ENCODE measurements around the gene PNPLA7. TPM values are rescaled to one million over a fixed set of nuclear protein-coding genes. Genes with fewer than 3 reads are reported as not detected.

Gene PNPLA7
- total and polyA plus RNA-seq, 8 donors = 3.5 to 51.3 (median 16.6) TPM

- no peak for TF ChIP-seq POLR2A (IDR thresholded peaks at IDR 0.05)
- TF ChIP-seq EP300 (IDR thresholded peaks at IDR 0.05) = no peak
- TF ChIP-seq CTCF (IDR thresholded peaks at IDR 0.05) = no peak
- 88 to 92% (median 90%) methylated on average over 21 to 23 of the region's 23 CpGs for WGBS, 5 donors
- Histone ChIP-seq H3K9me3 (no peaks in the 10 kb centered on the region), H3K4me3 (no peak overlapping the region), H3K27ac (no peak overlapping the region), H3K36me3 (peaks cover 0 to 27% (median 14%) of the 10 kb centered on the region in 4 donors), H3K27me3 (peaks cover 0 to 4% (median 0%) of the 10 kb centered on the region in 3 donors), H3K4me1 (peaks cover 0 to 15% (median 5%) of the 10 kb centered on the region in 4 donors)
- intact Hi-C loops (cut with DNase I; ENCODE audit: low total_unique reads) = no loop called here
- DNase-seq = no peak
Measured at GRCh38 chr9:137465720-137466388, 84.3 kb downstream of the PNPLA7 start.

- H3K4me1 ChIP-seq = peaks cover 2 to 20% (median 8%) of the 10 kb centered on the region in 4 donors
- H3K27ac ChIP-seq = no peak overlapping the region
- no peak for DNase-seq
- no peaks in the 10 kb centered on the region for H3K9me3 ChIP-seq
- TF ChIP-seq POLR2A (IDR thresholded peaks at IDR 0.05) = no peak
- no peak for TF ChIP-seq EP300 (IDR thresholded peaks at IDR 0.05)
- TF ChIP-seq POLR2AphosphoS5 (IDR thresholded peaks at IDR 0.05) = no peak
- no peak for TF ChIP-seq CTCF (IDR thresholded peaks at IDR 0.05)
- WGBS, 5 donors = 90 to 95% (median 93%) methylated on average over 17 to 23 of the region's 23 CpGs
- intact Hi-C loops (cut with DNase I; ENCODE audit: low total_unique reads) = no loop called here
- peaks cover 0 to 29% (median 15%) of the 10 kb centered on the region in 4 donors for H3K36me3 ChIP-seq
- H3K4me3 ChIP-seq = no peak overlapping the region
- H3K27me3 ChIP-seq = peaks cover 0 to 4% (median 0%) of the 10 kb centered on the region in 3 donors
Measured at GRCh38 chr9:137465000-137465719, 85.0 kb downstream of the PNPLA7 start.

- H3K27ac ChIP-seq = no peak overlapping the region
- peaks cover 9 to 27% (median 16%) of the 10 kb centered on the region in 4 donors for H3K4me1 ChIP-seq
- intact Hi-C loops (cut with DNase I; ENCODE audit: low total_unique reads) = no loop called here
- no peak overlapping the region for H3K4me3 ChIP-seq
- no peak for TF ChIP-seq POLR2AphosphoS5 (IDR thresholded peaks at IDR 0.05)
- no peak for TF ChIP-seq CTCF (IDR thresholded peaks at IDR 0.05)
- no peak for TF ChIP-seq EP300 (IDR thresholded peaks at IDR 0.05)
- no peak for TF ChIP-seq POLR2A (IDR thresholded peaks at IDR 0.05)
- H3K9me3 ChIP-seq = no peaks in the 10 kb centered on the region
- WGBS, 5 donors = 84 to 95% (median 94%) methylated on average over 5 to 28 of the region's 28 CpGs
- peaks cover 0 to 4% (median 0%) of the 10 kb centered on the region in 3 donors for H3K27me3 ChIP-seq
- peaks cover 0 to 29% (median 15%) of the 10 kb centered on the region in 4 donors for H3K36me3 ChIP-seq
- no peak for DNase-seq
Measured at GRCh38 chr9:137464291-137464999, 85.8 kb downstream of the PNPLA7 start.

GRCh38 chr9:137463931-137464290 lies 86.3 kb downstream of the PNPLA7 start:
- WGBS, 5 donors = 95 to 100% (median 97%) methylated on average over 8 to 18 of the region's 18 CpGs
- Histone ChIP-seq H3K27ac (no peak overlapping the region), H3K4me3 (no peak overlapping the region), H3K36me3 (peaks cover 0 to 29% (median 15%) of the 10 kb centered on the region in 4 donors), H3K4me1 (peaks cover 9 to 29% (median 18%) of the 10 kb centered on the region in 4 donors), H3K9me3 (no peaks in the 10 kb centered on the region), H3K27me3 (peaks cover 0 to 4% (median 0%) of the 10 kb centered on the region in 3 donors)
- DNase-seq = peak in 1 of 2 donors; percentile 4
- intact Hi-C loops (cut with DNase I; ENCODE audit: low total_unique reads) = no loop called here
- TF ChIP-seq POLR2A (IDR thresholded peaks at IDR 0.05) (no peak), EP300 (IDR thresholded peaks at IDR 0.05) (no peak), CTCF (IDR thresholded peaks at IDR 0.05) (no peak), POLR2AphosphoS5 (IDR thresholded peaks at IDR 0.05) (no peak)

All from stomach (tissue), 9 donors.